ENCODE results near the gene DNAH6. TPM values are rescaled to one million over a fixed set of nuclear protein-coding genes. Genes with fewer than 3 reads are reported as not detected.

Gene DNAH6
- total RNA-seq, 1 experiment from 2014 or later, result 0.26 TPM

DNA sequence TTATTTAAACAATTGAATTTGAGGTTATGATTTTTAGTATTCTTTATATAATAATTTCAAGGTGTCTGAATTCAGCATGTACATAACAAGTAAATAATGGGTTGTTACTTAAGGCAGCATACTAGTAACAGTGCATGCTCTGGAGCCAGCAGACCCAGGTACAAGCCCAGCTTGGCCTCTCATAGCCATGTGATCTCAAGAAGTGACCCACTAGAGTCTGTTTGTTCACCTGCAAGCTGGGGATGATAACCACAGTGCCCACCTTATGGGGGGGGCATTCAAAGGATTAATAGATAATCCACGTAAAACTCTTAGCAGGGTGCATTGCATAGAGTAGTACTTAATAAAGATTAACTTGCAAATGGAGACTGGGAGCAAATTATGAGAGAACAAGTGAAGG is 201.0 kb downstream of the DNAH6 start:
- H3K9ac ChIP-seq (ENCODE audit: extremely low read depth, insufficient read length, low read length), result no peak overlapping the region
- H4K5ac ChIP-seq (ENCODE audit: insufficient read length, low read depth, low read length), result no peak overlapping the region
- no peak overlapping the region for H4K91ac ChIP-seq (ENCODE audit: insufficient read length, low read depth, low read length)
- no peaks in the 10 kb centered on the region for H3K9me3 Mint-ChIP-seq
- no CpG with 5 or more reads among the region's 1 CpG for WGBS (ENCODE audit: extremely low coverage, insufficient read length, low lambda C conversion rate)
- no peak overlapping the region for H2BK5ac ChIP-seq (ENCODE audit: insufficient read length, low read length)
- no peak overlapping the region for H2BK20ac ChIP-seq (ENCODE audit: low read depth, low read length, poor library complexity, severe bottlenecking)
- no peak overlapping the region for H3K4me3 Mint-ChIP-seq
- H3K9me3 ChIP-seq (ENCODE audit: control insufficient read depth, low read depth, low read length), result no peaks in the 10 kb centered on the region
- no peaks in the 10 kb centered on the region for H3K23me2 ChIP-seq (ENCODE audit: insufficient read length, low read depth, low read length, poor library complexity, severe bottlenecking)
- H3T11ph ChIP-seq (ENCODE audit: low read length), result no peak overlapping the region
- H3K79me2 ChIP-seq (ENCODE audit: insufficient read depth, low read length), result no peaks in the 10 kb centered on the region
- H3K79me1 ChIP-seq (ENCODE audit: insufficient read depth, low read depth, low read length, poor library complexity, severe bottlenecking), result no peaks in the 10 kb centered on the region
- H3K27me3 ChIP-seq (ENCODE audit: insufficient read depth, low read length), result no peaks in the 10 kb centered on the region
- H3K36me3 Mint-ChIP-seq (ENCODE audit: insufficient read depth in 1 of 3, low read depth in 3 of 3), result no peaks in the 10 kb centered on the region
- no peak overlapping the region for H3K23ac ChIP-seq (ENCODE audit: insufficient read length, low read depth, low read length)
- no peak overlapping the region for H2BK15ac ChIP-seq (ENCODE audit: low read depth, low read length)
- H4K8ac ChIP-seq (replicated peaks; ENCODE audit: insufficient read length, low read depth, low read length), result no peak overlapping the region
- no peaks in the 10 kb centered on the region for H3K4me1 ChIP-seq (ENCODE audit: insufficient read depth, low read length)
- H3K27me3 Mint-ChIP-seq (ENCODE audit: low read depth), result peaks cover 1% of the 10 kb centered on the region; the same call in 1 of the 2 replicates
- H3K56ac ChIP-seq (ENCODE audit: insufficient read length, low read depth, low read length), result no peak overlapping the region
- no peak overlapping the region for H3K27ac Mint-ChIP-seq
- no peak overlapping the region for H2BK12ac ChIP-seq (ENCODE audit: insufficient read length, low read depth, low read length)
- H2AK5ac ChIP-seq (ENCODE audit: insufficient read length, low read length), result no peak overlapping the region
- no peak overlapping the region for H2AFZ ChIP-seq (ENCODE audit: low read length)
- H3K18ac ChIP-seq (ENCODE audit: insufficient read length, low read depth, low read length), result no peak overlapping the region
- H3K4me2 ChIP-seq (ENCODE audit: insufficient read depth, insufficient read length, low read length), result no peak overlapping the region
- H3K27ac ChIP-seq (ENCODE audit: insufficient read length, low read depth, low read length), result no peak overlapping the region
- no peaks in the 10 kb centered on the region for H4K20me1 ChIP-seq (ENCODE audit: control insufficient read depth, insufficient read depth, insufficient read length)
- no peak overlapping the region for H3K14ac ChIP-seq (ENCODE audit: insufficient read depth, low read length)
- no peak overlapping the region for H2BK120ac ChIP-seq (ENCODE audit: low read depth, low read length, poor library complexity, severe bottlenecking)
- H3K4ac ChIP-seq (ENCODE audit: low read depth, low read length), result no peak overlapping the region
- no peaks in the 10 kb centered on the region for H3K4me1 Mint-ChIP-seq
- TF ChIP-seq CTCF (conservative IDR thresholded peaks at IDR 0.05), result no peak
- DNase-seq, result no peak
